RWPE2 (cell line): ENCODE measurements around the gene CAST.

Experiments
- ATAC-seq: fragments of 200-7000 bp; cut with Tn5 transposase; 3 replicates; pipeline ENCODE4 v1.9.1; 2021; ENCODE audit warnings: low read depth
- DNase-seq: peaks from one replicate; pipeline ENCODE4 v3.0.0-alpha.2; 2020; ENCODE audit warnings: low spot score
- H3K27ac ChIP-seq: fragments of 450-650 bp; 2 replicates; pipeline ENCODE4 v1.5.1; 2017; ENCODE audit warnings: mild to moderate bottlenecking; ENCODE audit not compliant: poor library complexity, severe bottlenecking
- H3K27me3 ChIP-seq: fragments of 250-450 bp; sonication (Bioruptor Pico); 2 replicates; pipeline ENCODE4 v1.5.1; 2021; ENCODE audit warnings: mild to moderate bottlenecking, moderate library complexity; ENCODE audit not compliant: insufficient read depth, poor library complexity, severe bottlenecking
- H3K36me3 ChIP-seq: fragments of 250-450 bp; sonication (Bioruptor Pico); 2 replicates; pipeline ENCODE4 v1.5.1; 2020; ENCODE audit warnings: low read depth, mild to moderate bottlenecking, moderate library complexity
- H3K4me1 ChIP-seq: fragments of 250-450 bp; sonication (Bioruptor Pico); 2 replicates; pipeline ENCODE4 v1.5.1; 2021; ENCODE audit warnings: mild to moderate bottlenecking, moderate library complexity; ENCODE audit not compliant: insufficient read depth, poor library complexity, severe bottlenecking
- H3K4me3 ChIP-seq: fragments of 250-450 bp; sonication (Bioruptor Pico); 2 replicates; pipeline ENCODE4 v1.5.1; 2021; ENCODE audit warnings: mild to moderate bottlenecking, moderate library complexity; ENCODE audit not compliant: severe bottlenecking
- H3K9me3 ChIP-seq: fragments of 250-450 bp; sonication (Bioruptor Pico); 2 replicates; pipeline ENCODE4 v1.5.1; 2021; ENCODE audit warnings: mild to moderate bottlenecking, moderate library complexity; ENCODE audit not compliant: severe bottlenecking
- CTCF ChIP-seq: fragments of 450-650 bp; IDR thresholded peaks from one replicate; pipeline ENCODE4 v1.5.1; 2017; ENCODE audit warnings: mild to moderate bottlenecking, moderate library complexity; ENCODE audit not compliant: poor library complexity, severe bottlenecking

Gene CAST

GRCh38 chr5:96736937-96737336, 74.8 kb downstream of the CAST start:
- Histone ChIP-seq H3K9me3 (no peaks in the 10 kb centered on the region), H3K4me1 (peaks cover 33% of the 10 kb centered on the region), H3K27me3 (no peaks in the 10 kb centered on the region), H3K4me3 (no peak overlapping the region), H3K27ac (peak overlapping the region; percentile 74), H3K36me3 (peaks cover 84% of the 10 kb centered on the region)
- TF ChIP-seq CTCF = no peak
- no peak for ATAC-seq
- DNase-seq = no peak

GRCh38 chr5:96741106-96741505, 78.9 kb downstream of the CAST start:
- DNase-seq (no peak), ATAC-seq (no peak)
- no peaks in the 10 kb centered on the region for H3K27me3 ChIP-seq
- no peaks in the 10 kb centered on the region for H3K9me3 ChIP-seq
- no peak overlapping the region for H3K4me3 ChIP-seq
- H3K36me3 ChIP-seq = peaks cover 100% of the 10 kb centered on the region
- peaks cover 7% of the 10 kb centered on the region for H3K4me1 ChIP-seq
- no peak for TF ChIP-seq CTCF
- no peak overlapping the region for H3K27ac ChIP-seq

GRCh38 chr5:96741891-96742309, 79.7 kb downstream of the CAST start:
- H3K36me3 ChIP-seq = peaks cover 100% of the 10 kb centered on the region
- H3K4me3 ChIP-seq = no peak overlapping the region
- H3K27me3 ChIP-seq = no peaks in the 10 kb centered on the region
- ATAC-seq (no peak), DNase-seq (no peak)
- H3K9me3 ChIP-seq = no peaks in the 10 kb centered on the region
- no peak for TF ChIP-seq CTCF
- no peak overlapping the region for H3K27ac ChIP-seq
- H3K4me1 ChIP-seq = peaks cover 3% of the 10 kb centered on the region

- Histone ChIP-seq H3K4me3 (no peak overlapping the region), H3K4me1 (peaks cover 3% of the 10 kb centered on the region), H3K36me3 (peaks cover 100% of the 10 kb centered on the region), H3K27ac (peak overlapping the region; percentile 7), H3K9me3 (no peaks in the 10 kb centered on the region), H3K27me3 (no peaks in the 10 kb centered on the region)
- TF ChIP-seq CTCF = no peak
- no peak for ATAC-seq
- no peak for DNase-seq
These were observed 80.4 kb downstream of the CAST start for GRCh38 chr5:96742538-96742937.

GRCh38 chr5:96743065-96743768, 81.0 kb downstream of the CAST start:
- Histone ChIP-seq H3K9me3 (no peaks in the 10 kb centered on the region), H3K27me3 (no peaks in the 10 kb centered on the region), H3K36me3 (peaks cover 100% of the 10 kb centered on the region), H3K4me3 (no peak overlapping the region), H3K4me1 (peaks cover 3% of the 10 kb centered on the region), H3K27ac (peak overlapping the region; percentile 7)
- DNase-seq = no peak
- ATAC-seq = peak; percentile 74
- TF ChIP-seq CTCF = no peak
